HG03039 (cell line): Measurements from ENCODE around the gene PAFAH1B2.

ENCODE experiments used
- ATAC-seq: cut with Tn5 transposase; IDR thresholded peaks from one replicate; pipeline ENCODE4 v1.9.1; 2021; ENCODE audit warnings: mild to moderate bottlenecking, moderate library complexity; ENCODE audit not compliant: unreplicated experiment

Gene PAFAH1B2

DNA sequence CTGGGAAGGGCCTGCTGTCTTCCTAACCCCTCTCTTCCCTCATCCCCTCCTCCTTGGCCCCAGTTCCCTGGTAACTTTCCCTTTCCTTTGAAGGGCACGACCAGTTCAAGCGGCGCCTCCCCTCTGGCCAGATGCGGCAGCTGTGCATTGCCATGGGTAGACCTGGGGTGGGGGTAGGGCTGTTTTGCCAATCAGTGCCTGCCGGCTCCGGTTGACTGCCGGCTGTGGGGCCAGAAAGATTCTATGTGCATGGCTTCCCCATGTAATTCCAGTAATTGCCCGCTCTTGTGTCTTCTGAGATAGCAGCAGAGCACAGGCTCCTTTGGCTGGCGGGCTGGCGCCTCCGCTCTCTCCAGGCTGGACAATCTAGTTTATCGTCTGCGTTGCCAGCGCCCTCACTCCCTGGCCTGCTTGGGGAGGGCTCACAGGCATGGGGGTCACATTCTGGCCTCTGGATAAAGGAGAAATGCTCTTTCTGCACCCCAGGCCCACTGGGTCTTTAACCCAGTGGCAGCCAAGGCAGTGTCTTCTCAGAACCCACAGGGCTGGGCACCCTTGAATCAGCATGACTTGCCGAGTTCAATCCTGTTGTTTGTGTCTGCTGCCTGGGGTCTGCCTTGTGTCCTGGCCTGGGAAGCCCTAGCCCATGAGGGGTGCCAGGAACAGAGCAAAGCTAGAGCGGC, 43.9 kb downstream of the PAFAH1B2 start:
- ATAC-seq = no peak

DNA sequence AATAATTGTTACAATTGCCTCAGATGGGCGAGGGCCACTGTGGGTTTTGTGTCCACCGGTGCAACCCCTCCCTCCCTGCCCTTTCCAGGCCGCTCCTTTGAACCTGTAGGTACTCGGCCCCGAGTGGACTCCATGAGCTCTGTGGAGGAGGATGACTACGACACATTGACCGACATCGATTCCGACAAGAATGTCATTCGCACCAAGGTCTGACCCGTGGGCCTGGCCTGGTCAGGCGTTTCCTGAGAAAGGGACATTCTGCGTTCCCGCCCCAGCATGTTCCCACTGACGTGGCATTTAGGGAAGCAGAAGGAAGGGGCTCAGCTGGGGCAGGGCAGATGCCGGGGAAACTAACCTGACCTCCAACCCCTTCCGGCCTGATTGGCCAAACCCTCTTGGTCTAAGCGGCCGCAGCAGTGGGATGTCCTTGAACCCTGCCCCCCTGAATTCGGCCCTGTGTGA, 44.6 kb downstream of the PAFAH1B2 start:
- no peak for ATAC-seq

DNA sequence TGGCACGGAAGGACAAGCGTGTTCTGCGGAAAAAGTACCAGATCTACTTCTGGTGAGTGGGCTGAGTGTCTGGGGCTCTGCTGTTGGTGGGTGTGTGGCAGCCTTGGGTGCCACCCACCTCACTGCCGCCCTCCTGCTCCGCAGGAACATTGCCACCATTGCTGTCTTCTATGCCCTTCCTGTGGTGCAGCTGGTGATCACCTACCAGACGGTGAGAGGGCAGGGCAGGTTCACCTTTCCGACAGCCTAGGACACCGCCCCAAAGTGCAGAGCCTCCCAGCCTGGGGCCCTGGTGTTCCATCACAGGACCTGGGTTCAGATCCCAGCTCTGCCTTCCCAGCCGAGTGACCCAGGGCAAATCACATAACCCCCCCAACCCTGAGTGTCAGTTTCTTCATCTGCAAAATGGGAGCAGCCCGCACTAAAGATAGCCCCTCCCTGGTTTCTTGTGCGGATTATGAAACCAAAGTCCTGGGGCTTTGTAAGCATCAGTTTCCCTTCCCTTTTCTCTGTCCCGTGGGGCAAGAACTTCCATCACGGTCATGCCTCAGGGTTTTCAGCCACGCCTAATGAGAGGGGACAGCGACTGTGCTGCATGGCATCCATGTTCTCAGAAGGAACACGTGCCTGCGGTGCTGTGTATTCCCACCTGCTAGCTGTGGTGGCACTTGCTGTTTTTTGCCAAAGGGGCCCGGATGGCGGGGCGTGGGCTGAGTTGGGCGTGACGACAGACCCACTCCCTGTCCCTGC, 45.3 kb downstream of the PAFAH1B2 start:
- ATAC-seq = no peak

DNA sequence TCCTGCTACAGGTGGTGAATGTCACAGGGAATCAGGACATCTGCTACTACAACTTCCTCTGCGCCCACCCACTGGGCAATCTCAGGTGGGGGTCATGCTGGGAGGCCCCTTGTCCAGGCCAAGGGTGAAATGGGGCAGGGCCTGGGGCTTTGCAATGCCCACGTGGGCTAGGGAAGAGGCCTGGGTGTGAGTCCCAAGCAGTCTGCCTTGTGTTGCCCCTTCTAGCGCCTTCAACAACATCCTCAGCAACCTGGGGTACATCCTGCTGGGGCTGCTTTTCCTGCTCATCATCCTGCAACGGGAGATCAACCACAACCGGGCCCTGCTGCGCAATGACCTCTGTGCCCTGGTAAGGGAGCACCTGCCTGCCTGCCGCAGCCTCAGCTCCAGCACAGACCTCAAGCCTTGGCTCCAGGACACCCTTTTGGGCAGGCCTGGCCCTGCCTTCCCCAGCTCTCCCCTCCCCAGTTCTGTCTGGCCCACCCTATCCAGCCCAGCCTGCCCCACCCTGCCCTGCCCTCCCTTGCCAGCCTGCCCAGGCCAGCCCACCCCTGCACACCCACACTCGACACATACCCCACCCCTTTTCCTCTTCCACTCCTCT, 46.0 kb downstream of the PAFAH1B2 start:
- no peak for ATAC-seq

DNA sequence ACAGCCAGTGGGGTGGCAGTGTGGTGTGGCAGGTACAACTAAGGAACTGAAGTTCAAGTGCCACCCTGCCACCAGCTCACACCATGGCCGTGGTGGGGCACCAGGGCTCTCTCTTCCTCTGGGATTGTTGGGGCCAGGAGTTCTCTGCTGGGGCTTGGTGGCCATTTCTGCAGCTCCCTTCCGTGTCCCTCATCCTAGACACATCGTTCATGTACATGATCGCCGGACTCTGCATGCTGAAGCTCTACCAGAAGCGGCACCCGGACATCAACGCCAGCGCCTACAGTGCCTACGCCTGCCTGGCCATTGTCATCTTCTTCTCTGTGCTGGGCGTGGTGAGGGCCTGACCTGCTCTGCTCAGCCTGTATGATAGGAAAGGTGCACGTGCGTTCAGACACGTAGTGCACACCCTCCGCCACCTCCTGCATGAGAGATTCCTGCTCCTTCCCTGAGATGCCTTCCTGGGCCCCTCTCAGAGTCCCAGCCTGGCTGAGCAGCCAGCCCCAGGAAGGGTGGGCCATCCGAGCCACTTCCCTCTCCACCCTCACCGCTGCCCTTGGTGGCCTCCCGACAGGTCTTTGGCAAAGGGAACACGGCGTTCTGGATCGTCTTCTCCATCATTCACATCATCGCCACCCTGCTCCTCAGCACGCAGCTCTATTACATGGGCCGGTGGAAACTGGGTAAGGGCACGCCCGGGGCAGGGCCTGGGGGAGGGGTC, 47.8 kb downstream of the PAFAH1B2 start:
- no peak for ATAC-seq

DNA sequence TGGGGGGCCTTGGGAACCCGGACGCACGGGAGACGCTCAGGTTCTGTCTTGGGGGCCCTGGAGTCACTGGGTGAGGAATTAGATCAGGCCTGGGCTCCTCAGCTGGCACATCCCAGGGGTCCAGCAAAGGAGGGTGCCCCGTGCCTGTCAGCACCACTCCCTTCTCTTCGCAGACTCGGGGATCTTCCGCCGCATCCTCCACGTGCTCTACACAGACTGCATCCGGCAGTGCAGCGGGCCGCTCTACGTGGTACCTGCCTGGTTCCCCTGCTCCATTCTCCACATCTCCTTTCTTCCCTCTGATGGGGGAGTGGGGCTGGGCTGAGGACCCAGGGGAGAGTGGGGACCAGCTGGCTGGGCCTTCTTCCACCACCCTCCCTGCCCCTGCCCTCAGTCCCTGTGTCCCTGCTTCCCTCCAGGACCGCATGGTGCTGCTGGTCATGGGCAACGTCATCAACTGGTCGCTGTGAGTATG, 48.4 kb downstream of the PAFAH1B2 start:
- ATAC-seq = no peak

DNA sequence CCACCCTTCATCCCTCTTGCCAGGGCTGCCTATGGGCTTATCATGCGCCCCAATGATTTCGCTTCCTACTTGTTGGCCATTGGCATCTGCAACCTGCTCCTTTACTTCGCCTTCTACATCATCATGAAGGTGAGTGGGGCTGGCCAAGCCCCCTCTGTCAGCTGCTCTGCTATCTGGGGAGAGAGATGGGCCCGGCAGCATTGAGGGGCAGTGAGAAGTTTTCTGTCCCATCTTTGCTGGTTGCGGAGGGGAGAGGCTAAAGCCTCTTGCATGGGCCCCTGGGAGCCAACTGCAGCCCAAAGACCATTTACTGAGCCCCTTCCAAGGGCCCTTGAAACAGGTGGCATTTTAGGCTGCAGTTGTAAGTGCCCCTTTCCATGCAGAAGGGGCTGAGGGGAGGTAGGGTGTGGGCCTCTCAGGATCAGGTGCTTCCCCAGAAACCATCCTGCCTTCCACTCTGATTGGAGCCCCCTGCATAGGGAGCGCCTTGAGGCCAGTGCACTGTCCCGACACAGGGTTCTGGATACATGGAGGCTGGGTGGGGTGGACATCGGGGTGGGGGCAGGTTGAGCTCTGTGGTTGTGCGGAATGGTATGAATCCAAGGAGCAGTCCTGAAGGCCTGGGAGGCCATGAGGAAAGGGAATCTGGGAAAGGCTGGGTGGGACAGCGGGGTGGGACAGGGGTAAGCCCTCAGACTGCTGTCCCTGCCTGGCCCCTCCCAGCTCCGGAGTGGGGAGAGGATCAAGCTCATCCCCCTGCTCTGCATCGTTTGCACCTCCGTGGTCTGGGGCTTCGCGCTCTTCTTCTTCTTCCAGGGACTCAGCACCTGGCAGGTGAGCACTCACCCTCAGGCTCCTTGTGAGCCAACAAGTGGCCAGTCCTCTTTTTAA, 49.3 kb downstream of the PAFAH1B2 start:
- no peak for ATAC-seq

DNA sequence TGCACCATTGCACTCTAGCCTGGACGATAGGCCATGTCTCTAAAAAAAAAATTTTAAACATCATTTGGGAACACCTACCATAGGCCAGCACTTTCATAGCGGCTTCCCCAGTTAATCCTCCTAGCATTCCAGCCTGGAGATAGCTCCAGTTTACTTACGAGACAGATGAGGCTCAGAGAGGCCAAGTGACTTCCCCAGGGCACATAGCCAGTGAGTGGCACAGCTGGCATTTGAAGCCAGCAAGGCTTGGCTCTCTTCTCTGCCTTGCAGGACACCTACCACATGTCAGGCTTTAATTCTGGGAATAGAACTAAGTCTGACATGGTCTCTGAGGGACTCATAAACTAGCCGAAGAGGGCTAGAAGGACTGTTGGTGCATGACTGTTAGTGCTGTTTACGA, 50.2 kb downstream of the PAFAH1B2 start:
- ATAC-seq = no peak

DNA sequence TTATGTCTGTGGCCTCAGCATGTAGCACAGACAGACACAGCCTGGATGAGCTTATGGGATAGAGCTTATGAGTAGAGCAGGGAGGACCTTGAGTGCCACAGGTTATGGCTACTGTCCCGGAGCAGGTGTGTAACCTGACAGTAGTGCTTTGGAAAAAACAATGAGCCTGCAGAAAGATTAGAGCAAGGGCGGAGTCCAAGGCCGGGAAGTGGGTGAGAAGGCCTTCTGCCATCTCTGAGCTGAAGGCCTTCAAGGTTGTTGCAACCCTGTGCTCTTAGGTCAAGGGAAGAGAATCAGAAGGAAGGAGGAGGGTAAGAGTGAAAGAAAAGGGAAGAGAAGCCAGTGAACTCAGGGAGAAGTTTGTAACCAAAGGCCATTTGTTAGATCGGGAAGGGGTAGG, 51.2 kb downstream of the PAFAH1B2 start:
- no peak for ATAC-seq

DNA sequence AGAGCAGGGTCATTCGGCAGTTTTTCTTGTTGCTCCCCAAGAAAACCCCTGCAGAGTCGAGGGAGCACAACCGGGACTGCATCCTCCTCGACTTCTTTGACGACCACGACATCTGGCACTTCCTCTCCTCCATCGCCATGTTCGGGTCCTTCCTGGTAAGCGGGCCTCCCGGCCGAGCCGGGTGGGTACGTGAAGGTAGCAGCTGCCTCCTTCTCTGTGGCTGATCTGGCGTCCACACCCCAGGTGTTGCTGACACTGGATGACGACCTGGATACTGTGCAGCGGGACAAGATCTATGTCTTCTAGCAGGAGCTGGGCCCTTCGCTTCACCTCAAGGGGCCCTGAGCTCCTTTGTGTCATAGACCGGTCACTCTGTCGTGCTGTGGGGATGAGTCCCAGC, 51.7 kb downstream of the PAFAH1B2 start:
- ATAC-seq = no peak

DNA sequence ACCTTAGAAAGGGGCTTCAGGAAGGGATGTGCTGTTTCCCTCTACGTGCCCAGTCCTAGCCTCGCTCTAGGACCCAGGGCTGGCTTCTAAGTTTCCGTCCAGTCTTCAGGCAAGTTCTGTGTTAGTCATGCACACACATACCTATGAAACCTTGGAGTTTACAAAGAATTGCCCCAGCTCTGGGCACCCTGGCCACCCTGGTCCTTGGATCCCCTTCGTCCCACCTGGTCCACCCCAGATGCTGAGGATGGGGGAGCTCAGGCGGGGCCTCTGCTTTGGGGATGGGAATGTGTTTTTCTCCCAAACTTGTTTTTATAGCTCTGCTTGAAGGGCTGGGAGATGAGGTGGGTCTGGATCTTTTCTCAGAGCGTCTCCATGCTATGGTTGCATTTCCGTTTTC, 52.9 kb downstream of the PAFAH1B2 start:
- no peak for ATAC-seq

DNA sequence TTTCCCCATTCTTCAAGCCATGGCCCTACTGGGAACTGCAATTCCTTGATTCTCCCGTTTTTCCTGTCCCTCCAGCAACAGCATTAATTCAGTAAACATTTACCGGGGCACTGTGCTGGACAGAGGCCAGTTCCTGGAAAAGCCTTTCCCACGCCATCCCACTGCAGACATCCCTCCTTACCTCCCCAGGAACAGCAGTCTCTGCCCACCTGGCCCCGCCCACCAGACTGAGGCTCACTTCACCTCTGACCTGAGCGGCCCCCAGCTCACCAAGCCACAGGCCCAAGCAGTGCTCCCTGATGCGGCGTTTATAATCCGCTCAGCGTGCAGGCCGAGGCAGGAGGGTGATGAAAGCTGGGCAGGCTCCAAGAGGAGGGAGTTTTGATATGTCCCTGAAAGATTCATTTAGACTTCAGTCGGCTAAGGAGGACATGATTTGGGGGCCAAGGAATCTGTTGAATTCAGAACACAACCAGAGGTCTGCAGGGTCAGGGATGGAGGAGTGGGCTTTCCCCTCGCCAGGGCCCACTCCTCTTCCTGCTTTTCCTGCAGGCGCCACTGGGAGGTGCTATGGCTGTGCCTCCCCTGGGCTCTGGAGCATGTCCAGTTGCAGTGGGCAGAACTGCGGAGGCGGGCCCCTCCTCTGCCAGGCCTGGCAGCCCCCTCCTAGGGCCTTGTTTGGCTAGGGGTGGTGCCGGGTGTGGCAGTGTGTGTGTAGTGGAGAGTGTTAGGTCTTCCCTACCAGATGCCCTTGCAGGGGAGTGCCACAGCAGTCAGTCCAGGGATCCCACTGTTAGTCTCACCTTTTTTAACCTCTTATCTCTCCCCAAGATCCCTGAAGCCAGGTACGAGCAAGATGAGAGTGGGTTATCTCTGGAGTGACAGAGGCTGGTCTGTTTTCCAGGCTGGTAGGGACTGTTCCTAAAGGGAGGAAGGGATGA, 53.7 kb downstream of the PAFAH1B2 start:
- no peak for ATAC-seq

DNA sequence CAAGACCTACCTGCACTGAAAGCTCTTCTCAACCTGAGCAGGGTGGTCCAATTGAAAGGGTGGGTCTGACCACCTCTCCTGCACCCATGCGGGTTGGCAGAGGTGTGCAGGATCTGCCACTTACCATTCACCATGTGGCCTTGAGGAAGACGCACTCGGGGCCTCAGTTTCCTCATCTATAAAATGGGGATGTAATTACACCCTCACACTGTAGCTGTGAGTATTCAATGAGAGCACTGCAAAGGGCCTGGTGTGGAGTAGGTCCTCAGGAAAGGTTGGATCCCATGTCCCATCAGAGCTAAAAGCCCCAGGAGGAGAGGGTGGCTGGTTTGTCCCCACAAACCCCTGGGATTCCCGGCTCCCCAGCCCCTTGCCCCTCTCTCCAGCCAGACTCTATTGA, 54.5 kb downstream of the PAFAH1B2 start:
- no peak for ATAC-seq

DNA sequence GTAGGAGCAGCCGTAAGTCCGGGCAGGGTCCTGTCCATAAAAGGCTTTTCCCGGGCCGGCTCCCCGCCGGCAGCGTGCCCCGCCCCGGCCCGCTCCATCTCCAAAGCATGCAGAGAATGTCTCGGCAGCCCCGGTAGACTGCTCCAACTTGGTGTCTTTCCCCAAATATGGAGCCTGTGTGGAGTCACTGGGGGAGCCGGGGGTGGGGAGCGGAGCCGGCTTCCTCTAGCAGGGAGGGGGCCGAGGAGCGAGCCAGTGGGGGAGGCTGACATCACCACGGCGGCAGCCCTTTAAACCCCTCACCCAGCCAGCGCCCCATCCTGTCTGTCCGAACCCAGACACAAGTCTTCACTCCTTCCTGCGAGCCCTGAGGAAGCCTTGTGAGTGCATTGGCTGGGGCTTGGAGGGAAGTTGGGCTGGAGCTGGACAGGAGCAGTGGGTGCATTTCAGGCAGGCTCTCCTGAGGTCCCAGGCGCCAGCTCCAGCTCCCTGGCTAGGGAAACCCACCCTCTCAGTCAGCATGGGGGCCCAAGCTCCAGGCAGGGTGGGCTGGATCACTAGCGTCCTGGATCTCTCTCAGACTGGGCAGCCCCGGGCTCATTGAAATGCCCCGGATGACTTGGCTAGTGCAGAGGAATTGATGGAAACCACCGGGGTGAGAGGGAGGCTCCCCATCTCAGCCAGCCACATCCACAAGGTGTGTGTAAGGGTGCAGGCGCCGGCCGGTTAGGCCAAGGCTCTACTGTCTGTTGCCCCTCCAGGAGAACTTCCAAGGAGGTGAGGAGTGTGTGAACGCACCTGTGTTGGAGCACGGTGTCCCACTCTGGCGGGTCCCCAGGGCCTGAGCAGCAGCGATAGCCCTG, 55.2 kb downstream of the PAFAH1B2 start, which contains the start of gene TAGLN:
Gene TAGLN, plus strand, starts transcription at position 318 of the 863 bp plus-strand sequence. CDS start 3,644 bp downstream, outside the sequence.
- no peak for ATAC-seq

DNA sequence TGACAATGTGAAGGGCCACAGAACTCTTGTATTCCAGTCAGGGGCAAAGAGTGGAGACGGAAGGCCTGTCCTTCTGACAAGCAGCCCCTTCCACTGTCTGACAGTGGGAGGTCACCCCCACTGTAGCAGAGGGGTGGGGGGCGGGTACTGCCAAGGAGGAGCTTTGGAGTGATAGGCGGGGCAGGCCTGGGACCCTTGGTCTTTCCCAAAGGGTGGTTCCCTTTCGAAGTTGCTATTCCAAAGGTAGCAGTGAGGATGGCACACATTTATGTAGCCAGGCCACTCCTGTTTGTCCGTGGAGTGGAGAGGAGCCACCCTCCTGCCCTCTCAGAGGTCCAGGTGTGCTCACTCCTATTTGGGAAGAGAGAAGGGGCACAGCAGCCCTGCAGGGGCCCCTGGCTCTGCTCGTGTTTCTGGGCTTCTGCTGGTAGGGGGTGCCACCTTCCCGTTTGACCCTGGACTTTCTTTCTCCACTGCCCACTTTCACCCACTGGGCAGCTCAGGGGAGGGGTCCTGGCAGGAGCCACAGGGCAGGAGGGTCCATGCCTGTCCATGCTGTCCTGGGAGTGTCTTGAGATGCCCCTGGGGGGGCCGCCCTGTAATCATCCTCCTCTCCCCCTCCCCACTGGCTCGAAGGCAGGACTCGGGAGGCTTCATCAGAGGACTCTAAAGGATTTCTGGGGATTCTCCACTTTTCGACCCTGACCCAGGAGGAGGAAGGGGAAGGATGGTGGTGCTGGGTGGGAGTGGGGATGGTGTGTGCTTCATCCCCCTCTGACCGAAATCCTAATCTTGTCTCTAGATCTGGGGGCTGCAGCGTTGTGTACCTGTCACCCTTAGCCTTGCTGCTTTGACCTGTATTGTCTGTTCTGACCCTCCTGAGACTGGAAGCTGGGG, 56.1 kb downstream of the PAFAH1B2 start:
- ATAC-seq = no peak

DNA sequence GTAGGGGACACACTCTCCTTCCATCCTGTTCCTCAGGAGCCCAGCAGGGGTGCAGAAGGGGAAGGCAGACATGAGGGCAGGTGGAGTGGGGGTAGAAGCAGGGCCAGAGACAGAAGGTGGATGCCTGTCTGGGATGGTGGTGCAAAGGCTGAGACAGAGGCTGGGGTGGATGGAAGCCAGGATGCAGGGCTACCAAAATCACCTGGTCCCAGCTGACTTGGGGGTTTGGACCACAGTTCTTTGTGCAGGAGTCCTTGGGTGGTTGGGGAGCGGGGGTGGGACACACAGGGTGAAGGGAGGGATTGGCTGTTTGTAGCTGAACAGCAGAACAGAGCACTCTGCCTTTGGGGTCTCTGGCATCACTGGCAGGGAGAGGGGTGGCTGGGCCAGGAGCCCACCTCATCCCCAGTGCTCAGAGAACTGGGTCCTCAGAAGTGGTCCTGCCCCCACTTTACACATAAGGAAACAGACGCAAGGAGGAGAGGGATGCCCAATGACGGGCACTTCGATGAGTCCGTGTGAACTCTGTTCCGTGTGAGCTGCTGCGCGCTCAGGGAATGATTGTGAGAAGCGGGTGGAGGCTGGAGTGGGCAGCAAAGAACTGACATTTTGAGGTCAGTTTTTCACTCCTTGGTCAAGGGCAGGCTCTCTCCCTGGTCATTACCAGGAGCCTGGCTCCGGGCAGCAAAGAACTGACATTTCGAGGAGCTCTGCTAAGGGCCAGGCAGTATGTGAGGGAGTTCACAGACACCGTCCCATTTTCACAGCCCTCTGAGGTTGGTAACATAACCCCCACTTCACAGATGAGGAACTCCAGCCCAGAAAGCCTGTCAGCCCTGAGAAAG, 56.9 kb downstream of the PAFAH1B2 start:
- no peak for ATAC-seq
